ENCODE data around the gene DYRK1A. TPM values are rescaled to one million over a fixed set of nuclear protein-coding genes. Genes with fewer than 3 reads are reported as not detected.

The DYRK1A gene
- total RNA-seq, 2 experiments from 2014 or later, result 85.6 to 108 TPM

GRCh38 chr21:37451446-37451845 is 84.9 kb downstream of the DYRK1A start:
- ChIA-PET POLR2A (no interaction called here), CTCF (interaction anchor here (0.7 to 1.5 kb wide), 3 partner anchors 13 to 173 kb away, joined by 3 to 4 read pairs (median 3); no protein-coding TSS in a partner anchor)
- Mint-ChIP-seq H3K4me3 (no peak overlapping the region), H3K9me3 (no peaks in the 10 kb centered on the region), H3K27ac (no peak overlapping the region), H3K27me3 (no peaks in the 10 kb centered on the region), H3K4me1 (peaks cover 52% of the 10 kb centered on the region), H3K36me3 (ENCODE audit: low read depth) (peaks cover 24% of the 10 kb centered on the region)
- no peak for DNase-seq

DNA sequence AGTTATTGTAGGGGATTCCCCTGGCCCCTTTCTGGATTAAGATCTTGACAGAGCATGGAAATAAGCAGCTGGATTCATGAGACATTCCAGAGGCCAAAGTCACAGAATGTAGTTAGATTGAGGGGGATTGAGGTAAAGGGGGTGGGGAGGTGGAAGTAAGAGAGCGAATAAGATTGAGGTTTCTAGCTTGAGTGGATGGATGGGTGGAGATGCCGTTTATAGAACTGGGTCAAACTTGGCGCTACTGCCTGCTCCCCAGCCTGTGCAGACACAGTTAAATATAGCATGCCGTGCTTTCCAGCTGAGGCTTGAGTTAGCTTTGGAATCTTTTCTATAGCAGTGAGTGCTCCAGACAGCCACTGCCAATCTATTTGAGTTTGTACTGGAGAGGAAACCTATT is 85.7 kb downstream of the DYRK1A start:
- ChIA-PET CTCF (interaction anchor here (1.5 kb wide), 1 partner anchor 173 kb away, joined by 3 read pairs; no protein-coding TSS in a partner anchor), POLR2A (interaction anchor here (0.7 kb wide), 1 partner anchor 78 kb away, joined by 3 read pairs; no protein-coding TSS in a partner anchor)
- H3K36me3 Mint-ChIP-seq (ENCODE audit: low read depth), result peaks cover 26% of the 10 kb centered on the region
- no peaks in the 10 kb centered on the region for H3K9me3 Mint-ChIP-seq
- no peaks in the 10 kb centered on the region for H3K27me3 Mint-ChIP-seq
- peaks cover 52% of the 10 kb centered on the region for H3K4me1 Mint-ChIP-seq
- DNase-seq, result no peak
- no peak overlapping the region for H3K4me3 Mint-ChIP-seq
- H3K27ac Mint-ChIP-seq, result peak overlapping the region; percentile 37

DNA sequence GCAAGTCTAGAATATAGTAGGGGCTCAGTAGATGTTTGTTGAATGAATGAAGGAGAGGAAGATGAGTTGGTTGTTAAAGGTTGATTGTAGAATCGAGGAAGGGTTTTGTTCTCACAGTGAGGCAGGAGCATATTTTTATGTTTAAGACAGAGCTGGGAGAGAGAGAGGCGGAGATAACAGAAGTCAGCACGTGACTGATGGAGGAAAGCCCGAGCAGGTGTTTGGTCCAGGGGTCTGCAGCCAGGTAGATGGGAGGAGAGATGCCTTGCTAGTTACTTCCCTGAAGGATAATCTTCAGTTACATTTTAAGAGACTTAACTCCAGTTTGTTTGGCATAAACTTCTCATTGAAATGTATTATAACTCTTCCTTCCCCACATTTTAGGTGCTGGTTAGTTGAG is 86.8 kb downstream of the DYRK1A start:
- Mint-ChIP-seq H3K36me3 (ENCODE audit: low read depth) (peaks cover 26% of the 10 kb centered on the region), H3K4me3 (no peak overlapping the region), H3K9me3 (no peaks in the 10 kb centered on the region), H3K27me3 (no peaks in the 10 kb centered on the region), H3K27ac (peak overlapping the region; percentile 26), H3K4me1 (peaks cover 56% of the 10 kb centered on the region)
- ChIA-PET POLR2A (no interaction called here), CTCF (no interaction called here)
- DNase-seq, result no peak

DNA sequence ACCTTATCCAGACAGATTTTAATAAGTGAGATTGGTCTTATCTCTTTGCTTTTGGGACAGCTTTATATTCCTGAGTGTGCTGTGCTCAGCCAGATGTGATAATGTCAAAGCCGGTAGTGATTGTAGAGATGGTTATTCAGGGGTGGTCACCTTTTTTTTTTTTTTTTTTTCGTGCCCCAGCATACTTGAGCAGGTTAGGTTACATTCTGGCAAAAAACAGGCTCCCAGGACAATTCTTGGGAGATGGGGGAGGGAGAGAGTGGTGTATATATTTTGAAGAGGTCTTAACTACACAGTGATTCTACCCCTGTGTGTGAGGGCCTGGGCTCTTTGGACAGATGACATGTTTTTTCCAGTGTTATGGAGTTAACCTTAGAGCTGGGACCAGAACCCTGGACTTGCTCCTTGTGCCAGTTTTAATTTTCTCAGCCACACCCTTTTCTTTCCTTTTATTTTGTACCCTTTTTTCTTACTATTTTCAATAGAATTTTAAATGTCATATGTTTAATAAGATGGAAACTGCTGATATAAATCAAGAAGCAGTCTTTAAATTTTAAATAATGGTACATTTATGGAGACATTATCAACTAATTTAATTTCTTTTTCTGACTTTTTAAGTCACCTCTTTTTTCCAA is 88.4 kb downstream of the DYRK1A start:
- Mint-ChIP-seq H3K27ac (peak overlapping the region; percentile 0), H3K4me1 (peaks cover 63% of the 10 kb centered on the region), H3K36me3 (ENCODE audit: low read depth) (peaks cover 22% of the 10 kb centered on the region), H3K9me3 (no peaks in the 10 kb centered on the region), H3K4me3 (no peak overlapping the region), H3K27me3 (no peaks in the 10 kb centered on the region)
- DNase-seq, result no peak
- POLR2A ChIA-PET, result no interaction called here
- CTCF ChIA-PET, result interaction anchor here (1.0 to 1.3 kb wide), 3 partner anchors 9 to 16 kb away, joined by 3 read pairs; no protein-coding TSS in a partner anchor

DNA sequence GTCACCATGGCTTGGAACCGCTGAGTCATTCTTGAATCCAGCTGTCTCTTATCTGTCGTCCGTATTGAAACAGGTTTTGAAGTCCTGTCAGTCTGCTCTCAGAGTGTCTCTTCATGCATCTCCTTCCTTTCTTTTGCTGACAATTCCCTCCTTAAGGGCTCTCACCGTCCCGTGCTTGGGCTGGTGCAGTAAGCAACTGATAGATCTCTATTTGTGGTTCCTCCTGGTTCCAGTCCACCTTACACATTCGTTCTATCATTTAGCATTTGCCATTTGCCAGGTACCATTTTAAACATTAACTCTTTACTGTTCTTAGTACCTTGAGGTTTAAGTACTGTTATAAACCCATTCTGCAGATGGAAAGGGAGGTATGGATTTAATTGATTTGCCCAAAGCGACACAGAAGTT is 88.9 kb downstream of the DYRK1A start:
- CTCF ChIA-PET, result interaction anchor here (1.0 to 1.3 kb wide), 3 partner anchors 9 to 16 kb away, joined by 3 read pairs; no protein-coding TSS in a partner anchor
- H3K27ac Mint-ChIP-seq, result no peak overlapping the region
- H3K36me3 Mint-ChIP-seq (ENCODE audit: low read depth), result peaks cover 17% of the 10 kb centered on the region
- DNase-seq, result no peak
- no peaks in the 10 kb centered on the region for H3K9me3 Mint-ChIP-seq
- POLR2A ChIA-PET, result no interaction called here
- H3K4me1 Mint-ChIP-seq, result peaks cover 68% of the 10 kb centered on the region
- H3K4me3 Mint-ChIP-seq, result no peak overlapping the region
- no peaks in the 10 kb centered on the region for H3K27me3 Mint-ChIP-seq

- POLR2A ChIA-PET, result no interaction called here
These were observed 92.2 kb downstream of the DYRK1A start for GRCh38 chr21:37458669-37459276.

GRCh38 chr21:37459575-37459974 is 93.0 kb downstream of the DYRK1A start:
- no peak overlapping the region for H3K27ac Mint-ChIP-seq
- ChIA-PET POLR2A (no interaction called here), CTCF (interaction anchor here (0.7 kb wide), 1 partner anchor 1841 kb away, joined by 3 read pairs; no protein-coding TSS in a partner anchor)
- peaks cover 10% of the 10 kb centered on the region for H3K36me3 Mint-ChIP-seq (ENCODE audit: low read depth)
- no peaks in the 10 kb centered on the region for H3K9me3 Mint-ChIP-seq
- DNase-seq, result no peak
- H3K4me3 Mint-ChIP-seq, result no peak overlapping the region
- peaks cover 80% of the 10 kb centered on the region for H3K4me1 Mint-ChIP-seq
- H3K27me3 Mint-ChIP-seq, result no peaks in the 10 kb centered on the region

More at GRCh38 chr21:37458669-37459276, 92.2 kb downstream of the DYRK1A start:
- Mint-ChIP-seq H3K27me3 (no peaks in the 10 kb centered on the region), H3K4me1 (peaks cover 80% of the 10 kb centered on the region), H3K36me3 (ENCODE audit: low read depth) (peaks cover 10% of the 10 kb centered on the region), H3K9me3 (no peaks in the 10 kb centered on the region), H3K27ac (peak overlapping the region; percentile 51), H3K4me3 (no peak overlapping the region)
- CTCF ChIA-PET, result interaction anchor here (1.1 kb wide), 1 partner anchor 8 kb away, joined by 3 read pairs; no protein-coding TSS in a partner anchor
- no peak for DNase-seq

GRCh38 chr21:37460196-37460595 is 93.6 kb downstream of the DYRK1A start:
- ChIA-PET CTCF (interaction anchor here (0.7 kb wide), 1 partner anchor 1841 kb away, joined by 3 read pairs; no protein-coding TSS in a partner anchor), POLR2A (no interaction called here)
- H3K4me1 Mint-ChIP-seq, result peaks cover 77% of the 10 kb centered on the region
- no peak overlapping the region for H3K27ac Mint-ChIP-seq
- peaks cover 8% of the 10 kb centered on the region for H3K36me3 Mint-ChIP-seq (ENCODE audit: low read depth)
- no peaks in the 10 kb centered on the region for H3K27me3 Mint-ChIP-seq
- H3K9me3 Mint-ChIP-seq, result no peaks in the 10 kb centered on the region
- no peak overlapping the region for H3K4me3 Mint-ChIP-seq
- DNase-seq, result no peak

DNA sequence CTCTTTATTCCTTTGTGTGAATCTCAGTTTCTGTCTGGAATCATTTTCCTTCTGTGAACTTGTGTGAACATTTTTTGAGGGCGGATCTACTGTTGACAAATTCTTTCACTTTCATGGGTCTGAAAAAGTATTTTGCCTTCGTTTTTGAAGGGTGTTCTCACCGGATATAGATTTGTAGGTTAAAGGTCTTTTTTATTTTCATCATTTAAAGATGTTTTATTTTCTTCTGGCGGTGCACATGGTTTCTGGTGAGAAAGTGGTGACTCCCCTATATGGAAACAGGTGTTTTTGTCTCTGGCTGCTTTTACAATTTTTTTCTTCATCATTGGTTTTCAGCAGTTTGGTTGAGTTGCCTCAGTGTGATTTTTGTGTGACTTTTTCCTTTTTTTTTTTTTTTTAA is 94.9 kb downstream of the DYRK1A start:
- POLR2A ChIA-PET, result no interaction called here
- Mint-ChIP-seq H3K27me3 (no peaks in the 10 kb centered on the region), H3K4me1 (peaks cover 67% of the 10 kb centered on the region), H3K4me3 (no peak overlapping the region), H3K27ac (peak overlapping the region; percentile 70), H3K36me3 (ENCODE audit: low read depth) (peaks cover 6% of the 10 kb centered on the region), H3K9me3 (no peaks in the 10 kb centered on the region)
- peak; percentile 30 for DNase-seq
- CTCF ChIA-PET, result no interaction called here

DNA sequence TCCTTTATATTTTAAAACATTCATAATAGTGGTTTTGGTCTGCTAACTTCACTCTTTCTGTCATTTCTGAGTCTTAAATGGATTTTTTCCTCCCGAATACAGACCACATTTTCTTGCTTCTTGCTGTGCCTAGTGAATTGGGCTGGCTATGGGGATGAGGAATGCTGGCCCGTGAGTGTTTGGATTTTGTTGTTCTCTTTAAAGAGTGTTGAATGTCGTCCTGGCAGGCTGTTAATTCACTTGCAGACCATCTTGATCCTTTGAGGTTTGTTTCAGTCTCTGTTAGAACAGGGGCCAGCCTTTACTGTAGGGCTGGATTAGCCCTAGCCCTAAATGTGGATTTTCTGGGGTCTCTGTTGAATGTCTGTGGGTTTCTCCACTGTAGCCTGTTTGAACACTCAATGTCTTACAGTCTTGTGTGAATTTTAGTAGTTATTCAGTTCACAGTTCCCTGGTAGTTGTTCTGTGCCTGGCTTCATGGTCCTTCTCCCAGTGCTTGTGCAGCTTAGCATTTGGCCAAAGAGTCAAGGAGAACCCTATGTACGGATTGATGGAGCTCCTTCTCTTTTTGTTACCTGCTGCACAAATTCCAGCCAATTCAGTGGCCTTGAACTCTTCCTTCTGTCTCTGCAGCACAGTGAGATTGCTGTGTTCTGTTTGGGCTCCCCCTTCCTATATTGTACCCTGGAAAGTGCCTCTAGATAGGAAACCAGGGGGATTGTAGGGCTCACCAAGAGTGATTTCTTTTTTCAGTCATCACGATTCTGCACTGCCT is 95.7 kb downstream of the DYRK1A start:
- no peak for DNase-seq
- Mint-ChIP-seq H3K27me3 (no peaks in the 10 kb centered on the region), H3K4me3 (no peak overlapping the region), H3K9me3 (no peaks in the 10 kb centered on the region), H3K4me1 (peaks cover 61% of the 10 kb centered on the region), H3K36me3 (ENCODE audit: low read depth) (peaks cover 7% of the 10 kb centered on the region), H3K27ac (peak overlapping the region; percentile 65)
- ChIA-PET POLR2A (interaction anchor here (0.5 kb wide), 1 partner anchor 81 kb away, joined by 3 read pairs; no protein-coding TSS in a partner anchor), CTCF (interaction anchor here (1.1 to 1.3 kb wide), 2 partner anchors 9 to 102 kb away, joined by 3 to 4 read pairs; no protein-coding TSS in a partner anchor)

GRCh38 chr21:37463083-37463801 is 96.7 kb downstream of the DYRK1A start:
- CTCF ChIA-PET, result interaction anchor here (0.6 to 1.3 kb wide), 4 partner anchors 8 to 1480 kb away, joined by 3 to 4 read pairs (median 4); no protein-coding TSS in a partner anchor
- H3K4me3 Mint-ChIP-seq, result peak overlapping the region; percentile 15
- peaks cover 16% of the 10 kb centered on the region for H3K36me3 Mint-ChIP-seq (ENCODE audit: low read depth)
- DNase-seq, result no peak
- H3K27me3 Mint-ChIP-seq, result no peaks in the 10 kb centered on the region
- POLR2A ChIA-PET, result interaction anchor here (0.5 kb wide), 1 partner anchor 82 kb away, joined by 3 read pairs; no protein-coding TSS in a partner anchor
- H3K27ac Mint-ChIP-seq, result peak overlapping the region; percentile 57
- no peaks in the 10 kb centered on the region for H3K9me3 Mint-ChIP-seq
- peaks cover 51% of the 10 kb centered on the region for H3K4me1 Mint-ChIP-seq

- Mint-ChIP-seq H3K4me1 (peaks cover 36% of the 10 kb centered on the region), H3K36me3 (ENCODE audit: low read depth) (peaks cover 30% of the 10 kb centered on the region), H3K9me3 (peaks cover 2% of the 10 kb centered on the region), H3K27me3 (no peaks in the 10 kb centered on the region), H3K4me3 (no peak overlapping the region), H3K27ac (no peak overlapping the region)
- DNase-seq, result no peak
- POLR2A ChIA-PET, result no interaction called here
- CTCF ChIA-PET, result interaction anchor here (0.7 to 1.4 kb wide), 2 partner anchors 9 to 1030 kb away, joined by 3 read pairs; no protein-coding TSS in a partner anchor
These were observed 100.5 kb downstream of the DYRK1A start for GRCh38 chr21:37467082-37467481.

All from activated CD4-positive, alpha-beta T cell treated with anti-CD3 and anti-CD28 coated beads, Interleukin-2, amount 10 ng/mL, durations not matched to agents 7 days and 5 days (primary cell).